WTC11 (cell line): Measurements from ENCODE around the gene SORCS2. TPM values are rescaled to one million over a fixed set of nuclear protein-coding genes. Genes with fewer than 3 reads are reported as not detected.

Experiments
- ATAC-seq: fragments of 200-7000 bp; cut with Tn5 transposase; 2 replicates; pipeline ENCODE4 v1.10.0; 2021; ENCODE audit warnings: mild to moderate bottlenecking, moderate library complexity
- CTCF ChIA-PET: fragments of 300-600 bp; sonication (Branson Sonifier 250); formaldehyde crosslinking; loops from one replicate; lab custom pipeline; 2021; ENCODE audit warnings: antibody characterized with exemption; lab: Charles Lee
- POLR2A ChIA-PET: fragments of 350-600 bp; sonication (Branson Sonifier 250); formaldehyde crosslinking; loops from one replicate; lab custom pipeline; 2021; ENCODE audit warnings: antibody characterized with exemption; lab: Charles Lee
- DNase-seq: peaks from one replicate; pipeline ENCODE4 v3.0.0; 2021; ENCODE audit warnings: low spot score
- H3K27ac Mint-ChIP-seq: 2 replicates; pipeline ENCODE4 v1.8.0; 2021; ENCODE audit warnings: mixed read lengths
- H3K27me3 Mint-ChIP-seq: 2 replicates; pipeline ENCODE4 v1.8.0; 2021; ENCODE audit warnings: low read depth, mild to moderate bottlenecking, moderate library complexity, mixed read lengths
- H3K36me3 Mint-ChIP-seq: 2 replicates; pipeline ENCODE4 v1.8.0; 2021; ENCODE audit warnings: mixed read lengths
- H3K4me1 Mint-ChIP-seq: 2 replicates; pipeline ENCODE4 v1.8.0; 2022; ENCODE audit warnings: mixed read lengths
- H3K4me3 Mint-ChIP-seq: 2 replicates; pipeline ENCODE4 v1.8.0; 2021; ENCODE audit warnings: mild to moderate bottlenecking, moderate library complexity, mixed read lengths
- H3K9me3 Mint-ChIP-seq: 2 replicates; pipeline ENCODE4 v1.8.0; 2021; ENCODE audit warnings: mixed read lengths
- ATF1 ChIP-seq: sonication (generic); formaldehyde crosslinking; IDR thresholded peaks from 2 replicates; pipeline ENCODE4 v1.8.1; 2023; ENCODE audit warnings: mild to moderate bottlenecking, moderate library complexity, missing genetic modification reagents
- CBFB ChIP-seq: sonication (generic); formaldehyde crosslinking; IDR thresholded peaks from 2 replicates; pipeline ENCODE4 v1.8.1; 2022; ENCODE audit warnings: mild to moderate bottlenecking, low read depth, missing genetic modification reagents
- CREM ChIP-seq: sonication (generic); formaldehyde crosslinking; IDR thresholded peaks from 2 replicates; pipeline ENCODE4 v1.8.1; 2022; ENCODE audit warnings: mild to moderate bottlenecking, missing genetic modification reagents, moderate library complexity
- FOXK1 ChIP-seq: sonication (generic); formaldehyde crosslinking; IDR thresholded peaks from 2 replicates; pipeline ENCODE4 v1.8.0; 2022; ENCODE audit warnings: mild to moderate bottlenecking, moderate library complexity, missing genetic modification reagents
- NFATC4 ChIP-seq: fragments of 250-450 bp; sonication (Bioruptor Pico); IDR thresholded peaks from 2 replicates; pipeline ENCODE4 v1.9.0; 2021; ENCODE audit warnings: mild to moderate bottlenecking
- NFYB ChIP-seq: sonication (generic); formaldehyde crosslinking; conservative IDR thresholded peaks from 2 replicates; pipeline ENCODE4 v1.8.0; 2022; ENCODE audit warnings: low read depth, missing genetic modification reagents
- NR2C2 ChIP-seq: sonication (generic); formaldehyde crosslinking; IDR thresholded peaks from 2 replicates; pipeline ENCODE4 v1.8.0; 2022; ENCODE audit warnings: mild to moderate bottlenecking, missing genetic modification reagents
- NR3C1 ChIP-seq: sonication (generic); formaldehyde crosslinking; conservative IDR thresholded peaks from 2 replicates; pipeline ENCODE4 v1.8.1; 2023; ENCODE audit warnings: low read depth, mild to moderate bottlenecking, missing genetic modification reagents
- OVOL2 ChIP-seq: fragments of 250-450 bp; sonication (Bioruptor Pico); IDR thresholded peaks from 2 replicates; pipeline ENCODE4 v1.9.0; 2021; ENCODE audit warnings: mild to moderate bottlenecking, borderline replicate concordance
- RELA ChIP-seq: sonication (generic); formaldehyde crosslinking; IDR thresholded peaks from 2 replicates; pipeline ENCODE4 v1.8.1; 2022; ENCODE audit warnings: missing genetic modification reagents, mild to moderate bottlenecking, borderline replicate concordance
- ZNF396 ChIP-seq: fragments of 250-450 bp; sonication (Bioruptor Pico); IDR thresholded peaks from 2 replicates; pipeline ENCODE4 v1.8.0; 2021; ENCODE audit warnings: mild to moderate bottlenecking, moderate library complexity, borderline replicate concordance
- ZNF416 ChIP-seq: fragments of 250-450 bp; sonication (Bioruptor Pico); IDR thresholded peaks from 2 replicates; pipeline ENCODE4 v1.9.0; 2021; ENCODE audit warnings: mild to moderate bottlenecking, inconsistent platforms
- ZNF423 ChIP-seq: fragments of 250-450 bp; sonication (Bioruptor Pico); IDR thresholded peaks from 2 replicates; pipeline ENCODE4 v2.1.2; 2022; ENCODE audit warnings: mild to moderate bottlenecking, moderate library complexity
- ZNF671 ChIP-seq: fragments of 250-450 bp; sonication (Bioruptor Pico); IDR thresholded peaks from 2 replicates; pipeline ENCODE4 v1.8.0; 2021; ENCODE audit warnings: mild to moderate bottlenecking
- total RNA-seq: library from RNA; stranded (reverse); gene quantifications from 3 replicates; pipeline ENCODE4 v1.2.3, GENCODE V29; 2021
- TF ChIP-seq, protein P1 (sequence below): fragments of 250-450 bp; sonication (Bioruptor Pico); IDR thresholded peaks from 2 replicates; pipeline ENCODE4 v2.1.2; 2022; ENCODE audit warnings: mild to moderate bottlenecking, moderate library complexity
- TF ChIP-seq, protein P2 (sequence below): sonication (generic); formaldehyde crosslinking; IDR thresholded peaks from 2 replicates; pipeline ENCODE4 v1.8.0; 2023; ENCODE audit warnings: missing genetic modification reagents
- TF ChIP-seq, protein P3 (sequence below): fragments of 250-450 bp; sonication (Bioruptor Pico); IDR thresholded peaks from 2 replicates; pipeline ENCODE4 v1.9.0; 2021; ENCODE audit warnings: moderate library complexity, mild to moderate bottlenecking, inconsistent platforms, borderline replicate concordance
- TF ChIP-seq, protein P4 (sequence below): fragments of 250-450 bp; sonication (Bioruptor Pico); conservative IDR thresholded peaks from 2 replicates; pipeline ENCODE4 v1.9.0; 2021; ENCODE audit warnings: mild to moderate bottlenecking
- TF ChIP-seq, protein P5 (sequence below): sonication (generic); formaldehyde crosslinking; IDR thresholded peaks from 2 replicates; pipeline ENCODE4 v1.8.0; 2022; ENCODE audit warnings: missing genetic modification reagents
- TF ChIP-seq, protein P6 (sequence below): sonication (generic); formaldehyde crosslinking; IDR thresholded peaks from 2 replicates; pipeline ENCODE4 v1.8.0; 2022; ENCODE audit warnings: mild to moderate bottlenecking, missing genetic modification reagents
- TF ChIP-seq, protein P7 (sequence below): sonication (generic); formaldehyde crosslinking; IDR thresholded peaks from 2 replicates; pipeline ENCODE4 v1.8.1; 2023; ENCODE audit warnings: mild to moderate bottlenecking, missing genetic modification reagents
- TF ChIP-seq, protein P8 (sequence below): sonication (generic); formaldehyde crosslinking; IDR thresholded peaks from 2 replicates; pipeline ENCODE4 v1.8.1; 2022; ENCODE audit warnings: missing genetic modification reagents, borderline replicate concordance

SORCS2 gene
- total RNA-seq, 1 experiment from 2014 or later, result 6.6 TPM

DNA sequence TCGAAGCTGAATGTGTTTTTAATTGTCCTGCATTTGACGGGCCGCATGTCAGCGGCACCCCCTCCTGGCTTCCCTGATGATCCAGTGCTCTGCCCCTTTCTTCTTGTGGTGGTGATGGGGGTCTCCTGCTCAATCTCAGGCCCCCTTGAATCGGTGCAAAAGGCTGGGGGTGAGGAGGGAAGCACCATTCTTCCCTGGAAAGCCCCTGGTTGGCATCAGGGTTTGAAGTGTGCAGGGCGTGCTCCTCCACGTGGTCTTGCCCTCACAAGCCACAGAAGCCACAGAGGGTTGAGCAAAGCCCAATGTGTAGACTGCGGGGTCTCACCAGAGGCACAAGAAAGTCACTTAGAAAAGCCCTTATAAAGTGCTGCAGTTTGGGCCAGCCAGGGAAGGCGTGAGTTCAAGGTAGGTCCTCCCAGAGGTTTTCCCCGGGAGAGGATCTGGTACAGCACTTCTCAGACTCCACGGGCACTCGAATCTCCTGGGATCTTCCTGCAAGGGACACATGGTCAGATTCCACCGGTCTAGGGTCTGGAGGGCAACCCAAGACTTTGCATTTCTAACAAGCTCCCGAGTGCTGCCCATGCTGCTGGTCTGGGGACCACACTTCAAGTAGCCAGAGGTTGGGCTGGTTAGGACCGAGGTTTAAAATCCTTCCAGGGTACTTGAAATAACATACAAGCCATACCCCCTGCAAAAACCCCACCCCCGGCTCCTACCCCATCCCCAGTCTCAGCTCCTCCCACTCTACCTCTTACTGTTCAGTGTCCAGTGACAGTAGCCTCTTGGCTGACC is 207.3 kb downstream of the SORCS2 start (continued):
- TF ChIP-seq ZNF423, result no peak
- no peak for TF ChIP-seq CREM (CRISPR knock-in tag)
- no peak for TF ChIP-seq ZNF416
- TF ChIP-seq OVOL2, result no peak
- no peak for TF ChIP-seq ZNF671 (CRISPR knock-in tag)
- TF ChIP-seq, protein P1, sequence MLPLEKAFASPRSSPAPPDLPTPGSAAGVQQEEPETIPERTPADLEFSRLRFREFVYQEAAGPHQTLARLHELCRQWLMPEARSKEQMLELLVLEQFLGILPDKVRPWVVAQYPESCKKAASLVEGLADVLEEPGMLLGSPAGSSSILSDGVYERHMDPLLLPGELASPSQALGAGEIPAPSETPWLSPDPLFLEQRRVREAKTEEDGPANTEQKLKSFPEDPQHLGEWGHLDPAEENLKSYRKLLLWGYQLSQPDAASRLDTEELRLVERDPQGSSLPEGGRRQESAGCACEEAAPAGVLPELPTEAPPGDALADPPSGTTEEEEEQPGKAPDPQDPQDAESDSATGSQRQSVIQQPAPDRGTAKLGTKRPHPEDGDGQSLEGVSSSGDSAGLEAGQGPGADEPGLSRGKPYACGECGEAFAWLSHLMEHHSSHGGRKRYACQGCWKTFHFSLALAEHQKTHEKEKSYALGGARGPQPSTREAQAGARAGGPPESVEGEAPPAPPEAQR, result no peak
- TF ChIP-seq, all 79 proteins: peak for 0

DNA sequence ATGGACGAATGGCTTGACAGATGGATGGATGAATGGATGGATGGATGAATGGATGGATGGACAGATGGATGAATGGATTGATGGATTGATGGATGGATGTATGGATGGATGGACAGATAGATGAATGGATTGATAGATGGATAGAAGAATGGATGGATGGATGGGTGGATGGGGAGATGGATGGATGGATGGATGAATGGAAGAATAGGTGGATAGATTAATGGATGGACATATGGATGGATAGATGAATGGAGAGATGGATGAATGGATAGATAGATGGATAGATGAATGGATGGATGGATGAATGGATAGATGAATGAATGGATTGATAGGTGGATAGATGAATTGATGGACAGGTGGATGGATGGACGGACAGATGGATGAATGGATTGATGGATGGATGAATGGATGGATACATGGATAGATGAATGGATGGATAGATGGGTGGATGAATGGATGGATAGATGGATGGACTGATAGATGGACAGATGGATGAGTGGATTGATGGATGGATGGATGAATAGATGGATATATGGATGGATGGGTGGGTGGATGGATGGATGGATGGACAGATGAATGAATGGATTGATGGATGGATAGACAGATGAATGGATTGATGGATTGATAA is 208.4 kb downstream of the SORCS2 start:
- Mint-ChIP-seq H3K36me3 (no peaks in the 10 kb centered on the region), H3K4me3 (no peak overlapping the region), H3K9me3 (peaks cover 26% of the 10 kb centered on the region), H3K27me3 (peaks cover 19% of the 10 kb centered on the region), H3K27ac (no peak overlapping the region), H3K4me1 (no peaks in the 10 kb centered on the region)
- CTCF ChIA-PET, result no interaction called here
- TF ChIP-seq NR3C1 (CRISPR knock-in tag) (no peak), FOXK1 (CRISPR knock-in tag) (no peak), CBFB (CRISPR knock-in tag) (no peak), ZNF396 (CRISPR knock-in tag) (no peak), ATF1 (CRISPR knock-in tag) (no peak), NR2C2 (CRISPR knock-in tag) (no peak), NFYB (CRISPR knock-in tag) (no peak), RELA (CRISPR knock-in tag) (no peak), NFATC4 (CRISPR knock-in tag) (no peak)
- TF ChIP-seq, protein P2, sequence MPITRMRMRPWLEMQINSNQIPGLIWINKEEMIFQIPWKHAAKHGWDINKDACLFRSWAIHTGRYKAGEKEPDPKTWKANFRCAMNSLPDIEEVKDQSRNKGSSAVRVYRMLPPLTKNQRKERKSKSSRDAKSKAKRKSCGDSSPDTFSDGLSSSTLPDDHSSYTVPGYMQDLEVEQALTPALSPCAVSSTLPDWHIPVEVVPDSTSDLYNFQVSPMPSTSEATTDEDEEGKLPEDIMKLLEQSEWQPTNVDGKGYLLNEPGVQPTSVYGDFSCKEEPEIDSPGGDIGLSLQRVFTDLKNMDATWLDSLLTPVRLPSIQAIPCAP, result no peak
- TF ChIP-seq, protein P3, sequence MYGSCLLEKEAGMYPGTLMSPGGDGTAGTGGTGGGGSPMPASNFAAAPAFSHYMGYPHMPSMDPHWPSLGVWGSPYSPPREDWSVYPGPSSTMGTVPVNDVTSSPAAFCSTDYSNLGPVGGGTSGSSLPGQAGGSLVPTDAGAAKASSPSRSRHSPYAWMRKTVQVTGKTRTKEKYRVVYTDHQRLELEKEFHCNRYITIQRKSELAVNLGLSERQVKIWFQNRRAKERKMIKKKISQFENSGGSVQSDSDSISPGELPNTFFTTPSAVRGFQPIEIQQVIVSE (CRISPR knock-in tag), result no peak
- TF ChIP-seq, protein P4, sequence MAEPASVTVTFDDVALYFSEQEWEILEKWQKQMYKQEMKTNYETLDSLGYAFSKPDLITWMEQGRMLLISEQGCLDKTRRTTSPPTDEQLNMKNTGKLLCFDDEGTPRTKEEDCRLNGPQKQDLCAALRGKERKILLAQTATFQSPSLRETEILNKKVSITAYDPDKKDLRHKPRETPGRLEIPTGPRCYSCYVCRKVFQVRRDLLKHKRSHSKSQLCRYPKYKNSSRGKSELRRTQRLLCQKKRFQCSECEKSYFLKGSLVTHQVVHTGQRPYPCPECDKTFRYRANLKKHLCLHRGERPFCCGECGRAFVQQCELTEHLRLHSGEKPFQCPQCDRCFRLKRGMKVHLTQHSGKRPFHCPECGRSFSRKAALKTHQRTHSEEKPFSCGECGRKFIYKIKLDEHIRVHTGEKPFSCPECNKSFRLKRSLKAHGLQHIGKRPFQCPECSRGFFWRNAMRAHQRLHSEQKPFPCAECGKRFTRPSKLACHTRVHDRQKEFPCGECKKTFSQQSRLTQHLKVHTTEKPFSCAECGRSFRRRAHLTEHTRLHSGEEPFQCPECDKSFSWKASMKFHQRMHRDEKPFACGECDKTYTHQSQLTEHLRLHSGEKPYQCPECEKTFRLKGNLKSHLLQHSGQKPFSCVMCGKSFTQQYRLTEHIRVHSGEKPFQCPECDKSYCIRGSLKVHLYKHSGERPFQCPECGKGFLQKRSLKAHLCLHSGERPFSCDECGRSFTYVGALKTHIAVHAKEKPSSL, result no peak
- TF ChIP-seq, protein P5, sequence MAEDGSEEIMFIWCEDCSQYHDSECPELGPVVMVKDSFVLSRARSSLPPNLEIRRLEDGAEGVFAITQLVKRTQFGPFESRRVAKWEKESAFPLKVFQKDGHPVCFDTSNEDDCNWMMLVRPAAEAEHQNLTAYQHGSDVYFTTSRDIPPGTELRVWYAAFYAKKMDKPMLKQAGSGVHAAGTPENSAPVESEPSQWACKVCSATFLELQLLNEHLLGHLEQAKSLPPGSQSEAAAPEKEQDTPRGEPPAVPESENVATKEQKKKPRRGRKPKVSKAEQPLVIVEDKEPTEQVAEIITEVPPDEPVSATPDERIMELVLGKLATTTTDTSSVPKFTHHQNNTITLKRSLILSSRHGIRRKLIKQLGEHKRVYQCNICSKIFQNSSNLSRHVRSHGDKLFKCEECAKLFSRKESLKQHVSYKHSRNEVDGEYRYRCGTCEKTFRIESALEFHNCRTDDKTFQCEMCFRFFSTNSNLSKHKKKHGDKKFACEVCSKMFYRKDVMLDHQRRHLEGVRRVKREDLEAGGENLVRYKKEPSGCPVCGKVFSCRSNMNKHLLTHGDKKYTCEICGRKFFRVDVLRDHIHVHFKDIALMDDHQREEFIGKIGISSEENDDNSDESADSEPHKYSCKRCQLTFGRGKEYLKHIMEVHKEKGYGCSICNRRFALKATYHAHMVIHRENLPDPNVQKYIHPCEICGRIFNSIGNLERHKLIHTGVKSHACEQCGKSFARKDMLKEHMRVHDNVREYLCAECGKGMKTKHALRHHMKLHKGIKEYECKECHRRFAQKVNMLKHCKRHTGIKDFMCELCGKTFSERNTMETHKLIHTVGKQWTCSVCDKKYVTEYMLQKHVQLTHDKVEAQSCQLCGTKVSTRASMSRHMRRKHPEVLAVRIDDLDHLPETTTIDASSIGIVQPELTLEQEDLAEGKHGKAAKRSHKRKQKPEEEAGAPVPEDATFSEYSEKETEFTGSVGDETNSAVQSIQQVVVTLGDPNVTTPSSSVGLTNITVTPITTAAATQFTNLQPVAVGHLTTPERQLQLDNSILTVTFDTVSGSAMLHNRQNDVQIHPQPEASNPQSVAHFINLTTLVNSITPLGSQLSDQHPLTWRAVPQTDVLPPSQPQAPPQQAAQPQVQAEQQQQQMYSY (CRISPR knock-in tag), result no peak
- TF ChIP-seq, protein P6, sequence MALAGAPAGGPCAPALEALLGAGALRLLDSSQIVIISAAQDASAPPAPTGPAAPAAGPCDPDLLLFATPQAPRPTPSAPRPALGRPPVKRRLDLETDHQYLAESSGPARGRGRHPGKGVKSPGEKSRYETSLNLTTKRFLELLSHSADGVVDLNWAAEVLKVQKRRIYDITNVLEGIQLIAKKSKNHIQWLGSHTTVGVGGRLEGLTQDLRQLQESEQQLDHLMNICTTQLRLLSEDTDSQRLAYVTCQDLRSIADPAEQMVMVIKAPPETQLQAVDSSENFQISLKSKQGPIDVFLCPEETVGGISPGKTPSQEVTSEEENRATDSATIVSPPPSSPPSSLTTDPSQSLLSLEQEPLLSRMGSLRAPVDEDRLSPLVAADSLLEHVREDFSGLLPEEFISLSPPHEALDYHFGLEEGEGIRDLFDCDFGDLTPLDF (CRISPR knock-in tag), result no peak
- TF ChIP-seq, protein P7, sequence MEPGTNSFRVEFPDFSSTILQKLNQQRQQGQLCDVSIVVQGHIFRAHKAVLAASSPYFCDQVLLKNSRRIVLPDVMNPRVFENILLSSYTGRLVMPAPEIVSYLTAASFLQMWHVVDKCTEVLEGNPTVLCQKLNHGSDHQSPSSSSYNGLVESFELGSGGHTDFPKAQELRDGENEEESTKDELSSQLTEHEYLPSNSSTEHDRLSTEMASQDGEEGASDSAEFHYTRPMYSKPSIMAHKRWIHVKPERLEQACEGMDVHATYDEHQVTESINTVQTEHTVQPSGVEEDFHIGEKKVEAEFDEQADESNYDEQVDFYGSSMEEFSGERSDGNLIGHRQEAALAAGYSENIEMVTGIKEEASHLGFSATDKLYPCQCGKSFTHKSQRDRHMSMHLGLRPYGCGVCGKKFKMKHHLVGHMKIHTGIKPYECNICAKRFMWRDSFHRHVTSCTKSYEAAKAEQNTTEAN (CRISPR knock-in tag), result no peak
- TF ChIP-seq, protein P8, sequence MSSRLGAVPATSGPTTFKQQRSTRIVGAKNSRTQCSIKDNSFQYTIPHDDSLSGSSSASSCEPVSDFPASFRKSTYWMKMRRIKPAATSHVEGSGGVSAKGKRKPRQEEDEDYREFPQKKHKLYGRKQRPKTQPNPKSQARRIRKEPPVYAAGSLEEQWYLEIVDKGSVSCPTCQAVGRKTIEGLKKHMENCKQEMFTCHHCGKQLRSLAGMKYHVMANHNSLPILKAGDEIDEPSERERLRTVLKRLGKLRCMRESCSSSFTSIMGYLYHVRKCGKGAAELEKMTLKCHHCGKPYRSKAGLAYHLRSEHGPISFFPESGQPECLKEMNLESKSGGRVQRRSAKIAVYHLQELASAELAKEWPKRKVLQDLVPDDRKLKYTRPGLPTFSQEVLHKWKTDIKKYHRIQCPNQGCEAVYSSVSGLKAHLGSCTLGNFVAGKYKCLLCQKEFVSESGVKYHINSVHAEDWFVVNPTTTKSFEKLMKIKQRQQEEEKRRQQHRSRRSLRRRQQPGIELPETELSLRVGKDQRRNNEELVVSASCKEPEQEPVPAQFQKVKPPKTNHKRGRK (CRISPR knock-in tag), result no peak
- POLR2A ChIA-PET, result no interaction called here
- DNase-seq, result no peak
- no peak for ATAC-seq
